SH-SY5Y (cell line): ENCODE measurements around the gene ADM5.

Experiments used
- GATA2 ChIP-seq: IDR thresholded peaks from 2 replicates; pipeline ENCODE4 v1.6.1; 2011; ENCODE audit warnings: mild to moderate bottlenecking, low read depth, low read length
- GATA3 ChIP-seq: IDR thresholded peaks from 2 replicates; pipeline ENCODE4 v1.6.1; 2011; ENCODE audit warnings: low read depth, mild to moderate bottlenecking, low read length, moderate library complexity

DNA sequence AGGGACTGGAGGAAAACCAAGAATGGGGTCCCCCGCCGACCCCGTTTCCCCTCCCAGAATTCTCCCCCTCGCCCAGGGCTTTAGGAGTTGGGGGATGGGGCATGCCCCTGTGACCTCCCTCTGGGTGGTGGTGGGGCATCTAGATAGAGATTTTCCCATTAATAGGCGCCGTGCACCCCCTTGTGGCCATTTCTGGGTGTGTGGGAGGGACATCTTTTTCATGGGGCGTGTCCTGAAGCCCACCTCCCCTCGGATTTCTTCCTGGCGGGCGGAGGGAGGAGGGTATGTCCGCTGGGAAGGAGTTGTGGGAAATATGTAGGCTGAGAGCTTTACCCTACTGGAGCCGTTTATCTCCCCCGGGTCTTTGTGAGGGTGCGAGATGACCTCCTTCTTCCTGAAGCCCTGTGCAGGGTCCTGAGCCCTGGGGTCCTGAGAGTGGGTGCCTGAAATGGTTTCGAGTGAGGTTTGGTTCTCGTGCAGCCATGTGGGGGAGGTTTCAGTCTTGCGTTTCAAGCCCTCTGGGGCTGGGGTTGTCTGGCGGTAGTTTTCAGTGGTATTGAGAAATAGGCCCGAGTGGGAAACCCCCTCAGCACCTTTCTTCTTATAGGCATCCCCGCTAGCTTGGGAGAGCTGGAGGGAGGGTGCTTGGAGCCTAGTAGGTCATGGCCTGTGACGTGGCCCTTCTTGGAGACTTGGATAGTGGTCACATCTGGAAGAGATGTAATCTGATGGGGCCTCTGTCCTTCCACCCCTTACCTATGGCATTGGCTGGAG, 11.3 kb upstream of the ADM5 start:
- TF ChIP-seq GATA2 (peak; percentile 31; the same call in 1 of the 2 replicates), GATA3 (no peak)
